HUDEP-2 (cell line): Measurements from ENCODE around the gene RAPGEF6.
"Not testable (repeated sequence)": the region's sequence is repeated elsewhere in the genome, so short reads cannot be mapped to it uniquely, and the experiment has no call there.

Source experiments
- DNase-seq, 76 experiments: peaks; one replicate each; lab custom pipeline; 2025; ENCODE audit not compliant: unreplicated experiment in 76 of 76; lab: John Stamatoyannopoulos, UW

RAPGEF6 gene

DNA sequence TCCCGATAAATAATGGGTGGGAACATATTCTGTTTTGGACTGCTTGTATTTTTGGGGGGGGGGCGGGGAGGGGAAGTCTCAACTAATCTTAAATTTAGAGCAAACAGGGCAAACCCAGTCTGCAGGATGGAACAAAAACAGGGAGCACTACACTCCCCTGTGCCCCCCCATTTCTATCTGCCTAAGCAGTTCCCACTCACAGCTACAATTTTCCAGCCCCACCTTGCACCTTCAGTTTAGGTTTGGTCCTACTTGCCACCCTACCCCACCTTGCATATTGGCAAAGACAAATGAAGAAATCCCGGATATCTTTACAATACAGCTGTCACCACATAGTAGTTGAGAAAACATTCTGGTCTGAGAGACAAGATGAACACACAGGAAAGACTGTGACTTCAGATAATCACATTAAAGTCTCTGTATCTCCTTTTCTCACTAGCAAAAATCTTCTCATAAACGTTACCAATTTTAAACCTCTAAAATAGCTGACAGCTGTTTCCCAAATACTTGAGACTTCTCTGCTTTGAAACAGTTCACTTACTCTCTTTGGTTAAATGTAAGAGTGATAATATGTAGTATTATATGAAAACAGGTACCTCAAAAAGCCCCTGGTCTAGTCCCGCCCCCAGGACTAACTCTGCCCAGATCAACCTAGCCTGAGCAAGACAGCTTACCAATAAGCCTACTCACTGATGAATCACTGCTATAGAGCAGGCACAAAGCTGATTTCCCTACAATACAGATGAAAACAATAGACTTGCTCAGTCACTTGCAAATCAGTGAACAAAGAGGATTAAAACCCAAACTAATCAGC lies 5.2 kb upstream of the RAPGEF6 start:
- DNase-seq, result peak in 31 of 76 experiments; percentile 2 to 58 (median 18)

DNA sequence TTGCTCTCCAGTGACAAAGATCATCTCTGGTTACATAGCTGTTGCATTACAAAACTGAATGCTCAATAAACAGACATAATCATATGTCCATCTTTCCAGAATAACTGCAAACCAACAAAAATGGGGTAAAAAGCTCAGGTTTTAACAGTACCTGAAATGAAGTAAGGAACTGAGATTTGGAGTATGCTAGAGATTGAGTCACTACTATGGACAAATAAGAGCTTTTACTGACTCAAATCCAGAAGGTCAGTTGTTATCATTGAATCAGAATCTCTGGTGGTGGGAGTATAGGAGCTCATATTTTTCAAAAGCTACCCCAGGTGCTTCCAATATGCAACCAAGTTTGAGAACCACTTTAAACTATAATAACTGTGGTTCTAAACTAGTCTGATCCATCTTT lies 4.1 kb upstream of the RAPGEF6 start:
- no peak for DNase-seq

DNA sequence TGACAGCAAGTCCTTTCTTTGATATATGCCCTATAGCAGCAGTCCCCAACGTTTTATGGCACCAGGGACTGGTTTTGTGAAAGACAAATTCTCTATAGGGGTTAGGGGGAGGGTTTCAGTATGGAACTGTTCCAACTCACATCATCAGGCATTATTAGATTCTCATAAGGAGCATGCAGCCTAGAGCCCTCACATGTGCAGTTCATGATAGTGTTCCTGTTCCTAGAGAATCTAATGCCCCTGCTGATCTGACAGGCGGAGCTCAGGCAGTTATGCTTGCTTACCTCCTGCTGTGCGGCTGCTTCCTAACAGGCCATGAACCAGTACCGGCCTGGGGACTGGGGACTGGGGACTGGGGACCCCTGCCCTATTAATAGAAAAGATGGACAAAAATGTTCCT lies 2.7 kb upstream of the RAPGEF6 start:
- DNase-seq, result peak in 30 of 76 experiments; percentile 3 to 52 (median 18)

DNA sequence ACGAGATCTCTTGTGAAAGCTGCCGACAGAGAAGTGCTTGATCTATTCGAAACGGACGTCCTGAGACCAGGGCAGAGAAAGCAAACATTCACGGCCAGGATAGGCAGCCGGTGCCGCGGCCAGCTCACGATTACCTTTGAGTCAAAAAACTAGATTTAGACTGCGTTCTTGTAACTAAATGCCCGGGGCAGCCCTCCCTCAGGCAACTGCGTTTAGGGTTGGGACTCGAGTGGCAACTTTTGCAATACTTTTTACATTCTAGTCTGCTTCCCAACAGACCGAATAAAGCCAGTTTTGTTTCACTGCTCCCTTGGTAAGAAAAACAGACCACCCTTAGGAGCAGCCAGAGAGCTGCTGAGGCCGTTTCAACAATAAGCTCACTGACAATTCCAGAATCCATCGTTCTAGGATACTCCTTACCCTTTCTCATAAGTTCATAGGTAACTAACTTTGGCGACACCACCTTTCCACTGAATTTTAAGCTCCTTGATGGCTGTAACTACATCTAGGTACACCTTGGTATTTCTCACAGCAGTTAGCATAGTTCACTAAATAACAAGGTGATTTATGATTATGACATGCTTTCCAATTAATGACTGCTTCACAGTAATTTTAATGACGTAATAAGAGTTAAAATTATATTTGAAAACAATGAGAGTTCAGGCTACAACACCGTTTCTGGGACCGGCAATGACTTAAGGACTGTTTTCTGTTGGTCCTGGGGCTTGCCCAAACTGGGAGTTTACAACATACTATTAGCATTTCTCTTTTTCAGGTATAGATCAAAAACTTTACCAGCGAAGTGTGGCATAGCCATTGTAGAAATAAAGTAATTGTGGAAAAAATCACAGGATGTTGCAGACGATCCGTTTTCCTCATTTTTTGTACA lies 899 bp upstream of the RAPGEF6 start:
- peak in 8 of 76 experiments; percentile 5 to 68 (median 36) for DNase-seq

DNA sequence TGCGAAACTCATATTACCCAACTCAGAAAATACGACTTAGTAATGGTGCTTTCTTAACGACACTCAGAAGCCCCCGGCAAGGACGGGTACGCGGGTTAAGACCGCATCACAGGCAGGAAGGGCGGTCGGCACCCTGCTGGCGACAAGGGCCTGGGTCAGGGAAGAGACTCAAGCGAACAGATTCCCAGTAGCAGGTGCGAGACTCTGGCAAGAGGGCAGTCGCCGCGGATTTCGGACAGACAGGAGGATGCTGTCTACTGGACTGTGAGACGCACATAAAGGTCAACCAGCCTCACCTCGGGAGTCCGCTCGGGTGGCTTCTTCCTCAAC lies 398 bp downstream of the RAPGEF6 start:
- peak in 57 of 76 experiments; percentile 4 to 75 (median 46) for DNase-seq

DNA sequence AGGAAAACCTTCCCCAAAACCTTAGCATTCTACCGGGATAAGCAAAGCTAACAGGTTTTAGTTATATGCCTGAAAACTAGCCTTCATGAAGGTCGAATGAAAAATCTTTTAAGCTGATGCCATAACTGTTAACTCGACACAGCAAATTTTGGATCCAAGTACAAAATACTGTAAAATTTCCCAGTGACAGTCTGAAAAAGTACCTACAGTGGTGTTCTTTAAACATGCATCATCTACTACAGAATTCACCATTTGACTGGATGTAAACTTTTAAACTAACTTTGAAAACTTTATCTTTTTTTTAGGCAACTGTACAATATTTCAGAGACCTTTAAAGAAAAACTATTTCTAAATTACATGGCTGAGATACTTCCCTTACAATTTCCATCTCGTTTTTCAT lies 791 bp downstream of the RAPGEF6 start:
- no peak for DNase-seq

DNA sequence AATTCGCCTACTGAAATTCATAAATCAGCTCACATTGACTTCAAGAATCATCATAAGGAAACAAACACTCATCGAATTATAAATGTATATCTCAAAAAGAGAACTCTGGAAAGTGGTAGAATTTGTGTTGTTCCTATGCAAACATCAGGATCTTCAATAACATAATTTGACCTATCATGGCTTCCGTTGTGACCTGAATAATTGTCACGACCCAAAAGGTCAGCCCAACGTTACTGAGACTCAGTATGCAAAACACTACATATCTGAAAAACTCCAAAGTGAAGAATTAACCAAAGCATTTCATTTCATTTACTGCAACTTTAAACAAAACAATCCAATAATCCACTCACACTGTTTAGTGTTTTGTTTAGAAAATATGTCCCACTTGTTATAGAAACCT lies 1.2 kb downstream of the RAPGEF6 start:
- DNase-seq, result peak in 3 of 76 experiments; percentile 9 to 13 (median 11)

DNA sequence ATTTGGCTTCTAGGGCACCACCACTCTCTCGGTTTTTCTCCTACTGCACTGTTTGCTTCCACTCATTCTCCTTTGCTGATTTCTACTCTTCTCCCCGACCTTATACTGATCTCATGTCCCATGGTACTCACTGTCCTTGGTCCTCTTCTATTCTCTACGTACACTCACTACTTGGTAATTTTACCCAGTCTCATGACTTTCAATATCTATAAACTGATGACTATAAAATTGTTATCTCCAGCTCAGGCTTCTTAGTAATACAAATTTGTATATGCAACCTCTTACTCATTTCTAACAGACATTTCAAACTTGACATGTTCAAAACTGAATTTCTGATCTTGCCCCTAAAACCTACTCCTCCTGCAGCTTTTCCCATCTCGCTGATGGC lies 4.1 kb downstream of the RAPGEF6 start:
- DNase-seq, result no peak

DNA sequence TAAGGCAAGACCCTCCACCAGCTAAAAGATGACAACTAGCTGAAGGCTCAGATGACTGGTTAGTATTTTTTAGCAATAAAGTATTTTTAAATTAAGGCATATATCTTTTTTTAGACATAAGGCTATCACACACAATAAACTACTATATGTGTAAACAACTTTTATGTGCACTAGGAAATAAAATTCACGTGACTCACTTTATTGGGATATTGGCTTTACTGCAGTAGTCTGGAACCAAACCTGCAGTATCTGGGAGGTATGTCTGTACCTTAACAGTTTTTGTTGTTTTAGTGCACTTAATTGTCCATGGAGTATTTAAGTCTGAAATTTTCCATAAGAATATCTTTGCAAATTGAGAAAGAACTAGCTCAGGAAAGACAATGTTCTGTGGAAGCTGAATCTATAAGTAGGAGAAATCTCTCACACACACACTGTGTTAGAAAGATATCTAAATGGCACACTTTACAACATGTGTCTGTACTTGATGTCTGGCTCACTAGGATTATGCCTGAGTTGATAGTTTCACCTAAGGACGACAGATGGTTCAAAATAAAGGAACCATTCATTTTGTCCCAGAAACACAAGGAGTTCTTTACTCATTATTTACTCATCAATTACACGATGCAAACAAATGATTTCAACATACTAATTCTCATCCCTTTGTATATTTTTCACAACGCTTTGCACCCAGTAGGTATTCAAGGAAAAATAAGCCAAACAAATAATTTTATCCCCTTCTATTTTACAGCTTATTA lies 4.6 kb downstream of the RAPGEF6 start:
- DNase-seq, result peak in 13 of 76 experiments; percentile 4 to 47 (median 21)

DNA sequence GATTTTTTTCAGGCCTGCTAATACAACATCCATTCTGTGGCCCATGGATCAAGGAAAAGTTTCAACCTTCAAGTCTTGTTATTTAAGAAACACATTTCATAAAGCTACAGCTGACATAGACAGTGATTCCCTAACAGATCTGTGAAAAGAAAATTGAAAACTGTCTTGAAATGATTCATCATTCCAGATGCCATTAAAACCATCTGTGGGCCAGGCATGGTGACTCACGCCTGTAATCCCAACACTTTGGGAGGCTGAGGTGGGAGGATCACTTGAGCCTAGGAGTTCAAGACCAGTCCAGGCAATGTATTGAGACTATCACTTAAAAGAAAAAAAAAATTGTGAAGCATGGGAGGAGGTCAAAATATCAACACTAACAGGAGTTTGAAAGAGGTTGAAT lies 6.0 kb downstream of the RAPGEF6 start:
- no peak for DNase-seq

DNA sequence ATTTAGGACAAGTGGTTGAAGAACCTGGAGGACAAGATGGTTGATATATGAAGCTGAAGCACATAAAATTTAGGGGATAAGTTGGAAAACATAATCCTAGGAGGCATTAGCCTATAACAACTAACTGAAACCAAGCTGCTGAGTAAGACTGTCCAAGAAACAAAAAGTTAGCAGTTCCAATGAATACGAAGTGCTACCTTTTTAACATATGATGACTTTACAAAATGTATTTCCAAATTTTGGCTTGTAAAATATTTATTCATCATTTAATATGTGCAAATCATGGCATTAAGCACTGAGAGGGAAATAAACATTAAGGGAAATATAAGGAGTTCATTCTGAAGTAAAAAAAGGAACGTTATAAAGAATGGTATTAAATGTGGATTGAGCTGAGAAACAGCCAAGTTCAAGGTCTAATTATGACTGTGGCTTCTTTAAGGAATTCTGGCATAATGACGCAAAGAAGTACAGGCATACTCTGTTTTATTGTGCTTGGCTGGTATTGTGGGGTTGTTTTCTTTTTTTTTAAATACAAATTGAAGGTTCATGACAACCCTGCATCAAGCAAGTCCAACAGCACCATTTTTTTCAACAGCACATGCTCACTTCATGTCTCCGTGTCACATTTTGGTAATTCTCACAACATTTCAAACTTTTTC lies 7.7 kb downstream of the RAPGEF6 start:
- DNase-seq, result no peak

DNA sequence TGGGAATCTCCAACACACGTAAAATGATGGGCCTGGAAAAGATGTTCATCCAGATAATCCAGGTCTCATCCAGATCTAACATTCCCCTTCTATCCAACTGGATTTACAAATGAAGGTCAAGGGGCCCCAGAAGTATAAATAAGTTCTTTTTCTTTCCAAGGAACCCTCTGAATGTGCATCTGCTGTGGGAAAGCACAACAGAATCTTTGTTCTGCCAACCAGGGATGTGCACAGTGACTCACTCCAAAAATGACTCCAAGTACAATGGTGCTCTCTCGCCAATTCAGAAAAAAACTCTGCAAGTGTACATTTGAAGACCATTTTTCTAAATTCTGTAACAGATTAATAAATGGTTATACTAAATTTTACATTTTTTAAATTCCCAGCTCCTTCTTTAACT lies 12.4 kb downstream of the RAPGEF6 start:
- no peak for DNase-seq

DNA sequence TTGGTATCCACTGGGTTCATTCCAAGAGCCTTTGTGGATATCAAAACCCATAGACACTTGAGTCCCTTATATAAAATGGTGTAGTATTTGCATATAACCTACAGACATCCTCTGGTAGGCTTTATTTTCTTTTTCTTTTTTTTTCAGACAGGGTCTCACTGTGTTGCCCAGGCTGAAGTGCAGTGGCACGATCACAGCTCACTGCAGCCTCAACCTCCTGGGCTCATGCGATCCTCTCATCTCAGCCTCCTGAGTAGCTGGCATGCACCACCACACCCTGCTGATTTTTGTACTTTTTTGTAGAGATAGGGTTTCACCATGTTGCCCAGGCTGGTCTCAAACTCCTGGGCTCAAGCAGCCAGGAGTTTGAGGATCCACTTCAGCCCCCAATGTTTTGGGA lies 13.9 kb downstream of the RAPGEF6 start:
- not testable (repeated sequence) for DNase-seq

DNA sequence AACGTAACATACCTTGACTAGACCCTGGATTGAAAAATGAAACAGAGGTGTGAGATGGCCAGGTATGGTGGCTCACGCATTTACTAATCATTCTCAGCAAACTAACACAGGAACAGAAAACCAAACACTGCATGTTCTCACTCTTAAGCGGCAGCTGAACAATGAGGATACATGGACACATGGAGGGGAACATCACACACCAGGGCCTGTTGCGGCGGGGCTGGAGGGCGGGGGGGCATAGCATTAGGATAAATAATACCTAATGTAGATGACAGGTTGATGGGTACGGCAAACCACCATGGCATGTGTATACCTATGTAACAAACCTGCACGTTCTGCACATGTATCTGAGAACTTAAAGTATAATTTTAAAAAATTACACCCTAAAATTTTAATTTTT lies 15.9 kb downstream of the RAPGEF6 start:
- DNase-seq, result no peak

DNA sequence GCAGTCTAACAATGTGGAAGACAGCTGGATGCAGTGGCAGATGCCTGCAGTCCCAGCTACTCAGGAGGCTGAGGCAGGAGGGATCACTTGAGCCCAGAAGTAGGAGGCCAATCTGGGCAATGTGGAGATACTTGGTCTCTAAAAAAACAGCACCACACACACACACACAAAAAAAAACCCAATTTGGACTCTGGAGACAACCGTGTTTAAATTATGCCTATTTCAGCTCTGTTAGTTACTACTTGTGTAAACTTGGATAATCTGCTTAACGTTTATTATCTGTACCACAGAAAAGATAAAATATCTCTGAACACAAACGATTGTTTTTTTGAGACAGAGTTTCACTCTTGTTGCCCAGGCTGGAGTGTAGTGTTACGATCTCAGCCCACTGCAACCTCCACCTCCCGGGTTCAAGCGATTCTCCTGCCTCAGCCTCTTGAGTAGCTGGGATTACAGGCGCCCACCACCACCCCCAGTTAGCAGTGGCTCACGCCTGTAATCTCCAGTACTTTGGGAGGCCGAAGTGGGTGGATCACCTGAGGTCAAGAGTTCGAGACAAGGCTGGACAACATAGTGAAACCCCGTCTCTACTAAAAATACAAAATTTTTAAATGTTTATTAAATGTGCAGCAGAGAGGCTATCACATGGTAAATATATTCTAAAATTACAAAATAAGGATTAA lies 17.7 kb downstream of the RAPGEF6 start:
- no peak for DNase-seq

DNA sequence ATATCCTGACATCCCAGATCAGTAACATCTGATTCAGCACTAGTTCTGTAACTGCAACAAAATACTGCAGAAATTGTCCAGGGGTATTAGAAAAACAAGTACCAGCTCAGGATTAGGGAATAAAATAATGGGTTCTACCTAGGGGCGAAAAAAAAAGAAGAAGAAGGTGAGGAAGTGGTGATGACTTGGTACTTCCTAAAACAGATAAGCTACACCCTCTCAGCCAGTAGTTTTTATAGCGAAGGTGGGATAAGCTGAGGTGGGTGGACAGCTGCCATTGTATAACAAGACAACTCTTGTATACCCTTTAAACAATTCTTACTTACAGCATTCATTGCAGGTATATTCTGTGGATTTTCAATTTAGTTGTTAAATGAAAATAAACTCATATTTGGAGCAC lies 19.1 kb downstream of the RAPGEF6 start:
- DNase-seq, result no peak

DNA sequence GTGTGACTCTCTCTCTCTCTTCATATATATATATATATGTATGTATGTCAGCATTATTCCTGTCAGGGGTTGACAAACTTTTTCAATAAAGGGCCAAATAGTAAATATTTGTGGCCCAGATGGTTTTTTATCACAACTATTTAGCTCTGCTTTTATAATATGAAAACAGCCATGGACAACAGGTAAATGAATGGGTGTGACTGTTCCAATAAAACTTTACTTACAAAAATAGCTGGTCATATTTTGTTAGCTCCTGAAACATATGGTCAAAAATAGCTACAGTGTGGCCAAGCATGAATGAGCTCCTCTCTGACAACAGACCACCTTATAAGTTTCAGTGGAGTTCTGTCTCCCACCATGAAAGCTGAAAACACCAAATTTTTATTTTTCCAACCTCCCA lies 21.6 kb downstream of the RAPGEF6 start:
- DNase-seq, result no peak

DNA sequence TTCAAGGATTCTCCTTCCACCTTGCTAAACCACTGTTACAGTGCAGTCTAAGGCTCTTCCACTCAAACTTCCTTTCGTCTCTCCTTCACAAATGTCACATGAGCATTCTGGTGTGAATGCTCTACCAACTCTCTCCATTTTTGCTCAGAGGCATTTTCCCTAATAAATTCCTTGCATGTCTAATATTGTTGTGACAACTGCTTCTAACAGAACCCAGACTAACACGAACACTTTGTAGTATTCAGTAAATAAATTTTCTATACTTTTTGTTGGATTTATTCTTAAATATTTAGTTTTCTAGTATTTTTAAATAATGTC lies 24.0 kb downstream of the RAPGEF6 start:
- no peak for DNase-seq

DNA sequence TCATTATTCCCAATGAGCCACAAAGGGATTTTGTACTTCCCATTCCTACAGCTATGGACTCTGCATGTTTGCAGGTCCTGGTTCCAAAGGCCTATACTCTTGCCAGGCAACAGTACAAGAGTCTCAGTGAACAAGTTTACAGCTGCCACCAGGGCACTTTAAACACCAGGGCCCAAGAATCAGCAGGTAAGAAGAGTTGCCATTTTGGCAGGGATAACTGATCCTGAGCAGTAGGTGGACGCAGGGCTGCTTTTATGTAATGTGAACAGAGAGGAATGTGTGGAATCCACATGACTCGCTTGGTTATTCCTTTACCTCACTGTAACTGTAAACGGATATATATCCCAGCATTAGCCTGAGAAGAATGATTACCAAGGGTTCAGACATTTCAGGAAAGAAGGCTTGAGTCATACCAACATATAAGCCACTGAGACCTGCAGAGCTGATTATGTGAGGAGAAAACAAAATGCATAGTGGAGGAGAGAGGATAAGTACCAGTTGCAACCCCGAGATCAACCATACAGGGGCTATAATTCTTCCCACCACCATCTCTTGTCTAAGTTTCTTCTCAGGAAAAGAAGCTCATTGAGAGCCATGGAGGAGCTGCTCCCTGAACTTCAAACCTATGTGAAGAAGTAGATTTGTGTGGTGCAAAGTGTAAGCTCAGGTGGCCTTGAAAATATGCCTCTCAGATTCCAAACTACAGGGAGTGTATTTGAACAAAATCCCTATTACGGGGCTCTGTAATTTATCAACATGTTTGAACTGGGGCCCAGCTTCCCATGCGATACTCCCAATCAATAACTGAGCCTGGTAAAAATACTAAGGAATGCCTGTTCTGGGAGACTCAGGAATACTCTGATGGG lies 24.6 kb downstream of the RAPGEF6 start:
- DNase-seq, result no peak
